ENCODE results near the gene CD46.

CD46 gene

GRCh38 chr1:207799989-207800648 lies 48.3 kb downstream of the CD46 start:
- DNase-seq = no peak

GRCh38 chr1:207801819-207802218 lies 50.0 kb downstream of the CD46 start:
- no peak for DNase-seq

- DNase-seq = no peak
These were observed 51.8 kb downstream of the CD46 start for GRCh38 chr1:207803678-207804077.

GRCh38 chr1:207804721-207805468 lies 53.0 kb downstream of the CD46 start:
- DNase-seq = no peak

- no peak for DNase-seq
These were observed 54.1 kb downstream of the CD46 start for GRCh38 chr1:207805841-207806421.

- no peak for DNase-seq
These were observed 54.9 kb downstream of the CD46 start for GRCh38 chr1:207806531-207807325.

GRCh38 chr1:207807326-207807689 lies 55.5 kb downstream of the CD46 start:
- DNase-seq = no peak

- no peak for DNase-seq
These were observed 56.0 kb downstream of the CD46 start for GRCh38 chr1:207807690-207808321.

GRCh38 chr1:207808322-207808705 lies 56.5 kb downstream of the CD46 start:
- DNase-seq = no peak

GRCh38 chr1:207808911-207809555 lies 57.2 kb downstream of the CD46 start:
- DNase-seq = no peak

GRCh38 chr1:207810173-207810572 lies 58.3 kb downstream of the CD46 start:
- no peak for DNase-seq

GRCh38 chr1:207810606-207811295 lies 58.9 kb downstream of the CD46 start:
- DNase-seq = no peak

GRCh38 chr1:207811319-207811718 lies 59.5 kb downstream of the CD46 start:
- DNase-seq = no peak

GRCh38 chr1:207811920-207812720 lies 60.3 kb downstream of the CD46 start:
- DNase-seq = no peak

GRCh38 chr1:207812778-207813511 lies 61.1 kb downstream of the CD46 start:
- DNase-seq = no peak

GRCh38 chr1:207813512-207813881 lies 61.6 kb downstream of the CD46 start:
- DNase-seq = no peak

- no peak for DNase-seq
These were observed 62.1 kb downstream of the CD46 start for GRCh38 chr1:207813946-207814345.

GRCh38 chr1:207814469-207814868 lies 62.6 kb downstream of the CD46 start:
- no peak for DNase-seq

- no peak for DNase-seq
These were observed 63.6 kb downstream of the CD46 start for GRCh38 chr1:207815466-207815865.

- no peak for DNase-seq
These were observed 64.0 kb downstream of the CD46 start for GRCh38 chr1:207815913-207816291.

Measured in hematopoietic multipotent progenitor cell treated with erythropoietin and hydrocortisone succinate and interleukin-3 and kit ligand, for 8 days (in vitro differentiated cells).